SIG-M5 treated with dmso at 0.1 percent for 504 hours (cell line): Measurements from ENCODE around the gene SGCB.
"Not testable (repeated sequence)": the region's sequence is repeated elsewhere in the genome, so short reads cannot be mapped to it uniquely, and the experiment has no call there.

Source experiments
- DNase-seq: peaks from one replicate; lab custom pipeline; 2025; ENCODE audit not compliant: unreplicated experiment; lab: John Stamatoyannopoulos, UW

The SGCB gene, protein sequence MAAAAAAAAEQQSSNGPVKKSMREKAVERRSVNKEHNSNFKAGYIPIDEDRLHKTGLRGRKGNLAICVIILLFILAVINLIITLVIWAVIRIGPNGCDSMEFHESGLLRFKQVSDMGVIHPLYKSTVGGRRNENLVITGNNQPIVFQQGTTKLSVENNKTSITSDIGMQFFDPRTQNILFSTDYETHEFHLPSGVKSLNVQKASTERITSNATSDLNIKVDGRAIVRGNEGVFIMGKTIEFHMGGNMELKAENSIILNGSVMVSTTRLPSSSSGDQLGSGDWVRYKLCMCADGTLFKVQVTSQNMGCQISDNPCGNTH

GRCh38 chr4:52038103-52038912 is at the start of gene SGCB:
TSS of gene SGCB (minus strand) at chr4:52038299. CDS start at chr4:52038259, 40 bp downstream.
- DNase-seq = no peak

DNA sequence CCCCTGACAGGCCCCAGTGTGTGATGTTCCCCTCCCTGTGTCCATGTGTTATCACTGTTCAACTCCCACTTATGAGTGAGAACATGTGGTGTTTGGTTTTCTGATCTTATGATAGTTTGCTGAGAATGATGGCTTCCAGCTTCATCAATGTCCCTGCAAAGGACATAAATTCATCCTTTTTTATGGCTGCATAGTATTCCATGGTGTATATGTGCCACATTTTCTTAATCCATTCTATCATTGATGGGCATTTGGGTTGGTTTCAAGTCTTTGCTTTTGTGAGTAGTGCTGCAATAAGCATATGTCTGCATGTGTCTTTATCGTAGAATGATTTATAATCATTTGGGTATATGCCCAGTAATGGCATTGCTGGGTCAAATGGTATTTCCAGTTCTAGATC is 48.3 kb upstream of the SGCB start:
- DNase-seq = not testable (repeated sequence)

- no peak for DNase-seq
Measured at GRCh38 chr4:52081216-52081615, 43.1 kb upstream of the SGCB start.

- DNase-seq = no peak
Measured at GRCh38 chr4:52079659-52080058, 41.6 kb upstream of the SGCB start.

DNA sequence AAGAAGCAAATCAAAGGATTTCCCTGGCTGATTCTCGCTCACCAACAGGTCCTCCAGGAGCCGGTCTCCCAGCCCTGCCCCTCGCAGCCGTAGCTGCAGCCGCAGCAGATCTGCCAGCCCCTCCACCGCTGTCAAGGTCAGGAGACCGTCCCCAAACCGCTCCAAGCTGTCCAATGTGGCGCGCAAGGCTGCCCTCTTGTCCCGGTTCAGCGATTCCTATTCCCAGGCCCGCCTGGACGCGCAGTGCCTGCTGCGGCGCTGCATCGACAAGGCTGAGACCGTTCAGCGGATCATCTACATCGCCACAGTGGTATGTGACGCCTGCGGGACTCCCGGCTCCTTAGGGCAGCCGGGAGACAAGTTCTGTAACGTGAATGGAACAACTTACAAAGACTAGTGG is 38.6 kb upstream of the SGCB start:
- no peak for DNase-seq

GRCh38 chr4:52071791-52072546 is 33.9 kb upstream of the SGCB start:
- DNase-seq = no peak

- no peak for DNase-seq
Measured at GRCh38 chr4:52069571-52069970, 31.5 kb upstream of the SGCB start.

- peak; percentile 27 for DNase-seq
Measured at GRCh38 chr4:52059372-52059771, 21.3 kb upstream of the SGCB start.

DNA sequence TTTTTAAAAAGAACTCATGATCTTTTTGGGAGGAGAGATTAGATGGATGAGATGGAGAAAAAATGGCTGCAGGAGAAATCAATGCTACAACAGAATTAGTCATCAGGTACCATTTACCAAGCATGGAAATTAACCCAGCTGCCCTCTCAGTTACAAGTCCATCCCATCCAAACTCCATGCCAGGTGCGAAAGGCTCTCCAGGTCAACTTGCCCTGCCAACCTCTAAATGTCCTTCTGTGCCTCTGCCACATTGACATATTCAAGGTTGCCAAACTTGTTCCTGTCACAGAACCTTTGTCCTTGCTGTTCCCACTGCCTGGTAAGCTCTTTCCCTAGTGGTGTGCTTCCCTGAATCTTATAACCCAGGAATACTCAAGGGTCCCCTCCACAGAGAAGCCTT is 20.2 kb upstream of the SGCB start:
- no peak for DNase-seq

DNA sequence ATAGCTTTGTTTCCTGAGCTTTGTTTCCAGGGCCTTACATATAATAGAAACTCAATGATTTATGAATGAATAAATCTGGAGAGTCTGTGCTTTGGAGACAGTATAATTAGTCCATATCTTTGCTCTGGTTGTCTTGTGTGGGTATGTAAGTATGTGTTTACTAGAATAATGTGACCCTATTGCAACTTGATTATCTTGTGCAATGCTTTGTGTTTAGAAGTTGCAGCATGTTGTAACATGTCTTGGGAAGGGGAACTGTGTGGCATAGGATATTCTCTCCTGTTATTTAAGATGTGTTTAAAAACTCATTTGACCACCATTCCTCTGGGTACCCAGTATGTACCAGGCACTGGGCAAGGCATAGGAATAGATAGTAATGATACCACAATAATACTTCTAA is 19.1 kb upstream of the SGCB start:
- DNase-seq = peak; percentile 11

- DNase-seq = no peak
Measured at GRCh38 chr4:52054254-52054653, 16.2 kb upstream of the SGCB start.

DNA sequence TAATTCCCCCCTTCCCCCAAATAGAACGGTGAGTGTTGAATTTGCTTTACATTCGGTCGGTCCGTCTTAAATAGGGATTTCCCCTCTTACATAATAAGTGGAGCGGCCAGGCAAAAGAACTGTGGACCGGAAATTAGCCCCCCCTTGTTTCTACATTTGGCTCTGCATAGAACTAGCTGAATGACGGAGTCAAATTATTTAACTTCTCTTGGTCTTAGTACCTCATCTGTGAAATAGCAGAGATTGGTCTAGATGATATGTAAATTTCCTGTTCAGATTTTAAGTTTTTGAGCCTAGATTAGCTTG is 14.3 kb upstream of the SGCB start:
- DNase-seq = no peak

GRCh38 chr4:52051615-52052474 is 13.7 kb upstream of the SGCB start:
- DNase-seq = peak; percentile 49

- no peak for DNase-seq
Measured at GRCh38 chr4:52051213-52051614, 13.1 kb upstream of the SGCB start, which contains the start of gene SPATA18. TSS of gene SPATA18 (plus strand) at chr4:52051304. CDS start at chr4:52051705, 401 bp downstream.

DNA sequence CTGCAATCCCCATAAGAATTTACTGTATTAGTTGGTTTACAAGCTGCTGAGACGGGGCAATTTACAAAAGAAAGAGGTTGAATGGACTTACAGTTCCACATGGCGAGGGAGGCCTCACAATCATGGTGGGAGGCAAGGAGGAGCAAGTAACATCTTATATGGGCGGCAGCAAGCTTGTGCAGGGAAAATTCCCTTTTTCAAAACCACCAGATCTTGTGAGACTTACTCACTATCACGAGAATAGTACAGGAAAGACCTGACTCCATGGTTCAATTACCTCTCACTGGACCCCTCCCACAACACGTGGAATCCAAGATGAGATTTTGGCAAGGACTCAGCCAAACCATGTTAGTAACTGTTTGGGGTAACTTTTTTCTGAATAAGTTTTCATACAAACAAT is 11.2 kb upstream of the SGCB start:
- DNase-seq = no peak

- no peak for DNase-seq
Measured at GRCh38 chr4:52045028-52045427, 6.9 kb upstream of the SGCB start.

GRCh38 chr4:52037689-52038102 is 403 bp downstream of the SGCB start:
- peak; percentile 12 for DNase-seq

GRCh38 chr4:52036886-52037530 is 1.1 kb downstream of the SGCB start:
- no peak for DNase-seq

DNA sequence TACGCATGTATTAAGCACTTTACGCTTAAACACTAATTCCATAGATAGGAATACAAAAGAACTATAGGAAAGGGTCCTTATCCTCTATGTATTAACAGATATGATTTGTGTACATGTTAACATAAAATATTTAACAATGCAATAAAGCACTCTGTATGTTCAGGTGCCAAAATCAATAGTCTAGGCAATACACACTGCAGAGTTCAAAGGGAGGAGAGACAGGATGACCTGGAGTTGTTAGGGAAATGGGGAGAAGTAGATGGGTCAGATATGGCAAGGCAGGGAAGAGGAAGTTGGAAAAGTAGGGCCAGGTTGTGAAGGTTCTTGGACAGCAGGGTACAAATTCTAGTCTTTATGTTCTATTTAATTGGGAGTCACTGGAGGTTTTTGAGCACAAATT is 2.9 kb downstream of the SGCB start:
- DNase-seq = no peak

DNA sequence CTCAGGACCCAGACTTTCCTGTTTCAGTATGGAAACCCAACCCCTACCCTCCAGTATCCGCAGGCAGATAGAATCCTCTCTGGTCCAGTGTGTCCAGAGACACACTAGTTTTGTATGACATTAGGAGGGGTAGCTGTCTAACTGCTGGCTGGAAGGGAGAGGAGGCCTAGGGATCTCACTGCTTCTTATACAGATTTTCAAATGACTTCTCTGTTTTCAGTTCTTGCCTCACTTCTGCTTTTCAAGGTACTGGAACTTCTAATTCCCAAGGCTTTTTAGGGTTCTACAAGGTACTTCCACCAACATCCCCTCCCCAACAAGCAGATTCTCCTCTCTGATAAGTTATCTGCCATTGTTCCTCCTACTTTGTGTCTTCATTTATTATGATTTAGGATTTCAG is 6.1 kb downstream of the SGCB start:
- DNase-seq = peak; percentile 12
